ENCODE measurements around the gene GASK1A. TPM values are rescaled to one million over a fixed set of nuclear protein-coding genes. Genes with fewer than 3 reads are reported as not detected.

Gene GASK1A
- total RNA-seq, 2 donors from 2014 or later: 4.0 to 5.3 TPM

DNA sequence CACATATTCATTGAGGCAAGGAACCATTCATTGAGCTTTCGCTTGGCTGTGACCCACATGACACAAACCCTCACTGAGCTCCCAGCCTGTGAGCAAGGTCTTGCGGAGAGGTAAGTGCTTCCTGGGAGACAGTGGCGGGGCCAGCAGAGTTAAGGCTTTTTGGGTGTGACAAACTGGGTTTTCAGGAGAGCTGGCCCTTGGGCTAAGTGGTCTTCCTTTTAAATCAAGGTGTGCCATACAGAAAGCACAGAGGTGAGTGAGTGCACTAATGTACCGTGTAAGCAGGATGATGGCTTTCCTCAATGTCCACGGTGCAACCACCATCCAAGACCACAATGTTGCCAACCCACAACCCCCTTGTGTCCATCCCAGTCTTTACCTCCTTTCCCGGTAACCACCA is 98.2 kb downstream of the GASK1A start:
- peaks cover 15% of the 10 kb centered on the region for H3K27me3 Mint-ChIP-seq (ENCODE audit: insufficient read depth)
- H3K36me3 Mint-ChIP-seq (ENCODE audit: low read depth): peaks cover 45% of the 10 kb centered on the region
- no peak overlapping the region for H3K27ac Mint-ChIP-seq
- no peak for DNase-seq
- Histone ChIP-seq H3K9me3 (ENCODE audit: control insufficient read depth, low read length) (peaks cover 8% of the 10 kb centered on the region), H3K27me3 (ENCODE audit: control insufficient read depth, insufficient read depth, low read length, poor library complexity, severe bottlenecking) (no peaks in the 10 kb centered on the region), H3K9ac (ENCODE audit: extremely low read depth, low read length, poor library complexity, severe bottlenecking) (no peak overlapping the region), H3K36me3 (ENCODE audit: control insufficient read depth, insufficient read depth, low read length) (peaks cover 27% of the 10 kb centered on the region), H3K27ac (ENCODE audit: low read depth, low read length) (no peak overlapping the region), H3K4me3 (ENCODE audit: low read length) (no peak overlapping the region), H3K4me1 (ENCODE audit: control insufficient read depth, insufficient read depth, low read length) (no peaks in the 10 kb centered on the region)
- TF ChIP-seq, protein P1, sequence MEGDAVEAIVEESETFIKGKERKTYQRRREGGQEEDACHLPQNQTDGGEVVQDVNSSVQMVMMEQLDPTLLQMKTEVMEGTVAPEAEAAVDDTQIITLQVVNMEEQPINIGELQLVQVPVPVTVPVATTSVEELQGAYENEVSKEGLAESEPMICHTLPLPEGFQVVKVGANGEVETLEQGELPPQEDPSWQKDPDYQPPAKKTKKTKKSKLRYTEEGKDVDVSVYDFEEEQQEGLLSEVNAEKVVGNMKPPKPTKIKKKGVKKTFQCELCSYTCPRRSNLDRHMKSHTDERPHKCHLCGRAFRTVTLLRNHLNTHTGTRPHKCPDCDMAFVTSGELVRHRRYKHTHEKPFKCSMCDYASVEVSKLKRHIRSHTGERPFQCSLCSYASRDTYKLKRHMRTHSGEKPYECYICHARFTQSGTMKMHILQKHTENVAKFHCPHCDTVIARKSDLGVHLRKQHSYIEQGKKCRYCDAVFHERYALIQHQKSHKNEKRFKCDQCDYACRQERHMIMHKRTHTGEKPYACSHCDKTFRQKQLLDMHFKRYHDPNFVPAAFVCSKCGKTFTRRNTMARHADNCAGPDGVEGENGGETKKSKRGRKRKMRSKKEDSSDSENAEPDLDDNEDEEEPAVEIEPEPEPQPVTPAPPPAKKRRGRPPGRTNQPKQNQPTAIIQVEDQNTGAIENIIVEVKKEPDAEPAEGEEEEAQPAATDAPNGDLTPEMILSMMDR (conservative IDR thresholded peaks at IDR 0.05): no peak
- H3K4me3 Mint-ChIP-seq: no peak overlapping the region
- no peaks in the 10 kb centered on the region for H3K4me1 Mint-ChIP-seq
- peaks cover 14% of the 10 kb centered on the region for H3K9me3 Mint-ChIP-seq
- 93 to 100% methylated on average over 4 to 6 of the region's 6 CpGs for WGBS, 2 experiments (ENCODE audit: insufficient coverage in 1 of 2, insufficient read length in 1 of 2)

DNA sequence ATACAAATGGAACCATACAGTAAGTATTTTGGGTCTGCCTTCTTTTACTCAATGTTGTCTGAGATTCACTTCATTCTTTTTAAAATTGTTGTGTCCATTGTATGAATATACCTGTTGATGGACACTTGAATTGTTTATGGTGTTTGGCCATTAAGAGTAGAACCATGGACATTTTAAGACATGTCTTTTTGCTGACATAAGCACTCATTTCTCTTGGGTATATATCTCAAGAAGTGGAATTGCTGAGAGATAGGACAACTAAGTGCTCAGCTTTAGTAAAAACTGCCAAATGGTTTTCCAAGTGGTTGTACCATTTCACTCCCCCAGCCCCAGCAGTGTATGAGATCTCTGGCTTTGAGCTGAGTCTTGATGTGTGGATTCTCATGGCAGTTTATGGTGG is 98.6 kb downstream of the GASK1A start:
- TF ChIP-seq, protein P1 (conservative IDR thresholded peaks at IDR 0.05): no peak
- peaks cover 14% of the 10 kb centered on the region for H3K27me3 Mint-ChIP-seq (ENCODE audit: insufficient read depth)

DNA sequence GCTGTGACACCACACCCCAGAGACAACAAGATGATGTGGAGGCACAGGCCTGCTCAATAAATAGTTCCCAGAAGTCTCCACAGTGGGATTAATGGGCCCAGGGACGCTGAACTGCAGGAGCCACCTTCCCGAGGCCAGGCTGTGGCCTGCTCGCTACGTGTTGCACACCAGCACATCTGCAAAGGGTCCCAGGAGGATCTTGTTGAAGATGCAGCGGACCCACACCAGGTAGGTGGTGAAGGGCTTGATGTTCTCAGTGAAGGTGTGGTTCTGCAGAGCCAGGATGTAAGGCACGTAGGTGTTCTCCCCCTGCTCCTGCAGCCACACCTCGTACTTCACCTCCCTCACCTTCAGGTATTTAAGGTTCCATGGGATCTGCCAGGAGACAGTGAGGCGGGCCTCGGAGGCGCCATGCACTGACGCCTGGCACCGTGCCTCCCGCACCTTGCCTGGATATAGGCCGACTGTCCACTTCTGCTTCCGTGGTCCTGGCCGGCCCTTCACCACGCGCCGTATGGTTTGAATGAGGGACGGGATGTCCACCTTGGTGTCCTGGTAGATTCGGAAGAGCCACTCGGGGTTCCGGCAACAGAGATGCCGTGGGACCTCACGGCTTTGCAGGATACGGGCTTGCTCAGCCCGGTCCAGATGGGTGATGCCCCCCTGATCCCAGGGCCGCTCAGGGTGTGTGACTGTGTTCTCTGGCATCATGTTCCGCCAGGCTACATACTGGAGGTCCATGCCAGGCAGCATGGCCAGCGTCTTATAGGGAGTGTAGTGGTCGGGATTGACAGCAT is 100.6 kb downstream of the GASK1A start:
- WGBS, 2 experiments (ENCODE audit: insufficient coverage in 1 of 2, insufficient read length in 1 of 2): 92 to 100% methylated on average over 12 to 31 of the region's 31 CpGs
- H3K4me3 Mint-ChIP-seq: no peak overlapping the region
- H3K4me1 ChIP-seq (ENCODE audit: control insufficient read depth, insufficient read depth, low read length): no peaks in the 10 kb centered on the region
- H3K4me3 ChIP-seq (ENCODE audit: low read length): no peak overlapping the region
- H3K27ac ChIP-seq (ENCODE audit: low read depth, low read length): no peak overlapping the region
- H3K4me1 Mint-ChIP-seq: no peaks in the 10 kb centered on the region
- peaks cover 34% of the 10 kb centered on the region for H3K9me3 Mint-ChIP-seq
- no peak overlapping the region for H3K27ac Mint-ChIP-seq
- H3K9me3 ChIP-seq (ENCODE audit: control insufficient read depth, low read length): peaks cover 27% of the 10 kb centered on the region
- no peak overlapping the region for H3K9ac ChIP-seq (ENCODE audit: extremely low read depth, low read length, poor library complexity, severe bottlenecking)
- H3K36me3 Mint-ChIP-seq (ENCODE audit: low read depth): peaks cover 64% of the 10 kb centered on the region
- peaks cover 27% of the 10 kb centered on the region for H3K36me3 ChIP-seq (ENCODE audit: control insufficient read depth, insufficient read depth, low read length)
- no peaks in the 10 kb centered on the region for H3K27me3 Mint-ChIP-seq (ENCODE audit: insufficient read depth)
- no peak for DNase-seq
- TF ChIP-seq, protein P1 (conservative IDR thresholded peaks at IDR 0.05): no peak
- no peaks in the 10 kb centered on the region for H3K27me3 ChIP-seq (ENCODE audit: control insufficient read depth, insufficient read depth, low read length, poor library complexity, severe bottlenecking)

More for the DNA sequence above, 98.6 kb downstream of the GASK1A start:
- H3K27ac ChIP-seq (ENCODE audit: low read depth, low read length): no peak overlapping the region
- Mint-ChIP-seq H3K4me1 (no peaks in the 10 kb centered on the region), H3K4me3 (no peak overlapping the region), H3K9me3 (peaks cover 18% of the 10 kb centered on the region), H3K27ac (no peak overlapping the region), H3K36me3 (ENCODE audit: low read depth) (peaks cover 50% of the 10 kb centered on the region)
- H3K4me3 ChIP-seq (ENCODE audit: low read length): no peak overlapping the region
- no peaks in the 10 kb centered on the region for H3K27me3 ChIP-seq (ENCODE audit: control insufficient read depth, insufficient read depth, low read length, poor library complexity, severe bottlenecking)
- H3K9me3 ChIP-seq (ENCODE audit: control insufficient read depth, low read length): peaks cover 11% of the 10 kb centered on the region
- DNase-seq: no peak
- peaks cover 27% of the 10 kb centered on the region for H3K36me3 ChIP-seq (ENCODE audit: control insufficient read depth, insufficient read depth, low read length)
- no peaks in the 10 kb centered on the region for H3K4me1 ChIP-seq (ENCODE audit: control insufficient read depth, insufficient read depth, low read length)
- H3K9ac ChIP-seq (ENCODE audit: extremely low read depth, low read length, poor library complexity, severe bottlenecking): no peak overlapping the region

Measured in endodermal cell (in vitro differentiated cells).